Activated CD8-positive, alpha-beta T cell treated with anti-CD3 and anti-CD28 coated beads for 36 hours (primary cell): ENCODE results near the gene SLC1A7. TPM values are rescaled to one million over a fixed set of nuclear protein-coding genes. Genes with fewer than 3 reads are reported as not detected.

ENCODE experiments used
- ATAC-seq: fragments of 200-7000 bp; cut with Tn5 transposase; one replicate; pipeline ENCODE4 v1.10.0; 2021; ENCODE audit warnings: mild to moderate bottlenecking, moderate library complexity
- CTCF ChIA-PET: fragments of 350-600 bp; sonication (Branson Sonifier 250); formaldehyde crosslinking; loops from one replicate; lab custom pipeline; 2021; ENCODE audit warnings: antibody characterized with exemption; lab: Charles Lee
- POLR2A ChIA-PET: fragments of 350-600 bp; sonication (Branson Sonifier 250); formaldehyde crosslinking; loops from one replicate; lab custom pipeline; 2021; ENCODE audit warnings: antibody characterized with exemption; lab: Charles Lee
- DNase-seq: peaks from one replicate; pipeline ENCODE4 v3.0.0-alpha.2; 2020
- H3K27ac Mint-ChIP-seq: one replicate; pipeline ENCODE4 v1.8.0; 2021; ENCODE audit warnings: mild to moderate bottlenecking, mixed read lengths
- H3K27me3 Mint-ChIP-seq: one replicate; pipeline ENCODE4 v1.8.0; 2021; ENCODE audit warnings: mixed read lengths
- H3K36me3 Mint-ChIP-seq: one replicate; pipeline ENCODE4 v1.8.0; 2021; ENCODE audit warnings: low read depth, mixed read lengths
- H3K4me1 Mint-ChIP-seq: one replicate; pipeline ENCODE4 v1.8.0; 2021; ENCODE audit warnings: low read depth, mixed read lengths
- H3K4me3 Mint-ChIP-seq: one replicate; pipeline ENCODE4 v1.8.0; 2021; ENCODE audit warnings: mild to moderate bottlenecking, moderate library complexity, mixed read lengths
- H3K9me3 Mint-ChIP-seq: one replicate; pipeline ENCODE4 v1.8.0; 2021; ENCODE audit warnings: mixed read lengths
- intact Hi-C: fragments of 100-400 bp; cut with micrococcal nuclease; formaldehyde crosslinking; loops from one replicate; pipeline ENCODE4 v1.10.0; 2022
- total RNA-seq, 2 experiments: library from RNA; stranded (reverse); gene quantifications; one replicate each; pipeline ENCODE4 v1.2.3, GENCODE V29; 2021
- TF ChIP-seq, protein P1 (sequence below): fragments of 200-600 bp; IDR thresholded peaks from one replicate; pipeline ENCODE4 v1.8.0; 2022; ENCODE audit warnings: antibody characterized with exemption, mild to moderate bottlenecking

Gene SLC1A7
- total RNA-seq, 2 experiments from 2014 or later: not detected

DNA sequence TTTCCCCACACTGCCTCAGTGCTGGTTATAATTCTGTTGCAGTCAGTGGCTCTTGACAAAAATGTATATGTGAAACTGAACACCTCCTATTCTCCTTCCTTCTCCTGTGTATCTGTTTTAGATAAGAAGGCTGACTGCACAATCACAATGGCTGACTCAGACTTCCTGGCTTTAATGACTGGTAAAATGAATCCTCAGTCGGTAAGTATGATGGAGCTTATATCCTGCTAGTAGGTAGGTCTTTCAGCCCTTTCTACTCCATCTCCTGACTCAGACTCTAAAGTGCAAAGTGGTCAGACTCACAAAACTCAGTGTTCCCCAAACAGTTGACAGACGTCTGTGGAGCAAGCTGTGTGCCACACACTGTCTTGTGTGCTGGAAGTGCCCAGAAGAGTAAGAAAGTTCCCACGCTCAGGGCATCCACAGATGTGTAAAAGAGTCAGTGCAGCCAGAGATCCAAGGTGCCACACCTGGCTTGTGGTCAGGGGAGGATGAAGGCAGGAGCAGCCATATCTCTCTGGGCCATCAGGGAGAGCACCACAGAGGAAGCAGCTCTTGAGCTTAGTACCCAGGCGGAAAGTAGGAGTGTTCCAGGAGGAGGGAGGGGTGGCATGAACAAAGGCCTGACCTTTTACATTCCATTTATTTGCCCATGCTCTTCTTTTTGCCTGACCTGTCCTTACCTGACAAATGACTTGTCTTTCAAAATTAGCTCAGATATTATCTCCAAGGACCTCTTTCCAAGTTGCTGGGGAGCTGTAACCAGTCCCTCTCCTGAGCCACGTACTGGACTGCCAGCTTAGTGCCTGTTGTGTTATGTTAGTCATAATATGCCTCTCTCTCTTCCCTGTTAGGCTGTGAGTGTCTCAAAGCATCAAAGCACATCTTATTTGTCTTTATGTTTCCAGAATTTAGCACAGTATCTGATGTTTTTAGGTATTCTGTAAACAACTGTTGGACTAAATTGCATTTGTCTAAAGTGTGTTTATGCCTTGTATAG is 94.4 kb downstream of the SLC1A7 start:
- Mint-ChIP-seq H3K36me3 (peaks cover 17% of the 10 kb centered on the region), H3K27ac (no peak overlapping the region), H3K4me3 (no peak overlapping the region), H3K4me1 (peaks cover 5% of the 10 kb centered on the region), H3K27me3 (no peaks in the 10 kb centered on the region), H3K9me3 (no peaks in the 10 kb centered on the region)
- POLR2A ChIA-PET: interaction anchor here (1.0 kb wide), 1 partner anchor 34 kb away, joined by 3 read pairs; no protein-coding TSS in a partner anchor
- CTCF ChIA-PET: interaction anchor here (1.4 to 1.5 kb wide), 2 partner anchors 11 to 134 kb away, joined by 5 to 6 read pairs; no protein-coding TSS in a partner anchor
- TF ChIP-seq, protein P1, sequence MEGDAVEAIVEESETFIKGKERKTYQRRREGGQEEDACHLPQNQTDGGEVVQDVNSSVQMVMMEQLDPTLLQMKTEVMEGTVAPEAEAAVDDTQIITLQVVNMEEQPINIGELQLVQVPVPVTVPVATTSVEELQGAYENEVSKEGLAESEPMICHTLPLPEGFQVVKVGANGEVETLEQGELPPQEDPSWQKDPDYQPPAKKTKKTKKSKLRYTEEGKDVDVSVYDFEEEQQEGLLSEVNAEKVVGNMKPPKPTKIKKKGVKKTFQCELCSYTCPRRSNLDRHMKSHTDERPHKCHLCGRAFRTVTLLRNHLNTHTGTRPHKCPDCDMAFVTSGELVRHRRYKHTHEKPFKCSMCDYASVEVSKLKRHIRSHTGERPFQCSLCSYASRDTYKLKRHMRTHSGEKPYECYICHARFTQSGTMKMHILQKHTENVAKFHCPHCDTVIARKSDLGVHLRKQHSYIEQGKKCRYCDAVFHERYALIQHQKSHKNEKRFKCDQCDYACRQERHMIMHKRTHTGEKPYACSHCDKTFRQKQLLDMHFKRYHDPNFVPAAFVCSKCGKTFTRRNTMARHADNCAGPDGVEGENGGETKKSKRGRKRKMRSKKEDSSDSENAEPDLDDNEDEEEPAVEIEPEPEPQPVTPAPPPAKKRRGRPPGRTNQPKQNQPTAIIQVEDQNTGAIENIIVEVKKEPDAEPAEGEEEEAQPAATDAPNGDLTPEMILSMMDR: no peak
- peak; percentile 86 for ATAC-seq
- intact Hi-C loops: no loop called here
- DNase-seq: no peak

DNA sequence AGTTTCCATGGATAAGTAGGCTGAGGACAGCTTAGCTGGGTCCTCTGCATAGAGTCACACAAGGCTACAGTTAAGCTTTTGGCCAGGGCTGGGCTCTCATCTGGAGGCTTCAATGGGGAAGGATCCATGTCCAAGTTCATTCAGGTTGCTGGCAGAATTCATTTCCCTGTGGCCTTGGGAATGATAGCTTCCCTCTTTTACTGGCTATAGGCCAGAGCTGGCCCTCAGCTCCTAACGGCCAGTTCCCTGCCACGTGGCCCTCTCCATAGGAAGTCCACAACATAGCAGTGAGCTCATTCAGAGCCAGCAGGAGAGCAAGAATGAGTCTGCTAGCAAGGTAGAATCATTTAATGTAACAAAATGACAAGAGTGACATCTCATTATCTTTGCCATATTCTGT is 95.5 kb downstream of the SLC1A7 start:
- TF ChIP-seq, protein P1: no peak
- Mint-ChIP-seq H3K36me3 (peaks cover 7% of the 10 kb centered on the region), H3K4me1 (peaks cover 5% of the 10 kb centered on the region), H3K27me3 (no peaks in the 10 kb centered on the region), H3K4me3 (no peak overlapping the region), H3K27ac (no peak overlapping the region), H3K9me3 (no peaks in the 10 kb centered on the region)
- ChIA-PET POLR2A (no interaction called here), CTCF (interaction anchor here (0.9 kb wide), 1 partner anchor 20 kb away, joined by 3 read pairs; no protein-coding TSS in a partner anchor)
- no peak for ATAC-seq
- DNase-seq: no peak
- intact Hi-C loops: no loop called here

DNA sequence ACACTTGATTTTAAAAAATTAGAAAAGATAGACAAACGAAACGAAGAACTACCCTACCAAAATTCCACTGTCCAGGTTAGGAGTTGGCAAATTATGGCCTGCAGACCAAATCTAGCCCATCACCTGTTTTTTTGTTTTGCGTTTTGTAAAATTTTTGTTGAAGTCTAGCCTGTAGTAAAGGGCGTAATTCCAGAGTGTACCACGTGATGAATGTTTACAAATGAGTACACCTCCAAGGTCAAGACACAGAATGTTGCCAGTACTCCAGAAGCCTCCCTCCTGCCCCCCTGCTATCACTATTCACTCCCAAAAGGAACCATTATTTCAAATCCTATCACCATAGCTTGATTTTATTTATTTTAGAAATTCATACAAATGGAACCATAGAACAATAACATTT is 97.5 kb downstream of the SLC1A7 start:
- Mint-ChIP-seq H3K4me1 (peaks cover 5% of the 10 kb centered on the region), H3K27me3 (no peaks in the 10 kb centered on the region), H3K27ac (no peak overlapping the region), H3K36me3 (peaks cover 4% of the 10 kb centered on the region), H3K4me3 (no peak overlapping the region), H3K9me3 (no peaks in the 10 kb centered on the region)
- ChIA-PET POLR2A (interaction anchor here (0.6 kb wide), 2 partner anchors 108 to 349 kb away, joined by 3 read pairs; no protein-coding TSS in a partner anchor), CTCF (interaction anchor here (1.2 kb wide), 1 partner anchor 45 kb away, joined by 3 read pairs; no protein-coding TSS in a partner anchor)
- ATAC-seq: no peak
- DNase-seq: no peak
- TF ChIP-seq, protein P1: no peak
- intact Hi-C loops: no loop called here

DNA sequence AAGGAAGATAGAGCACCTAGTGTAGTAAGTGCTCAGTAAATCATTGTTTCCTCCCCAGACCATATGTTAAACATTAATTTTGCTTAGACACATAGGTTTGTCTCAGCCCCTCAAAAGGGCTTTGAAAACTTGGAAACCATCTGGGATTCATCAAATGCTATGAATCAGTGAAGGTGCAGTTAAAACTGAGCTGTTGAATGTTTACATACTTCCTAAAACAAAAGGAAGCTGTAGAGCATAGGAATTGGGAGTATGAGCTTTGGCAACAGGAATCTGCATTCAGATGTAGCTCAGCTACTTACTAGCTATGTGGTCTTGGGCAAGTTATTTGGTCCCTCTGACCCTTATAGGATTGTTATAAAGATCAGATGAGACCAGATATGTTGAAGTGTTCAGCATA is 99.2 kb downstream of the SLC1A7 start:
- POLR2A ChIA-PET: no interaction called here
- Mint-ChIP-seq H3K36me3 (peaks cover 5% of the 10 kb centered on the region), H3K27ac (no peak overlapping the region), H3K27me3 (no peaks in the 10 kb centered on the region), H3K4me3 (no peak overlapping the region), H3K9me3 (no peaks in the 10 kb centered on the region), H3K4me1 (peaks cover 5% of the 10 kb centered on the region)
- ATAC-seq (no peak), DNase-seq (no peak)
- CTCF ChIA-PET: interaction anchor here (1.0 to 1.4 kb wide), 3 partner anchors 10 to 139 kb away, joined by 3 to 7 read pairs (median 3); no protein-coding TSS in a partner anchor
- TF ChIP-seq, protein P1: no peak
- intact Hi-C loops: no loop called here

DNA sequence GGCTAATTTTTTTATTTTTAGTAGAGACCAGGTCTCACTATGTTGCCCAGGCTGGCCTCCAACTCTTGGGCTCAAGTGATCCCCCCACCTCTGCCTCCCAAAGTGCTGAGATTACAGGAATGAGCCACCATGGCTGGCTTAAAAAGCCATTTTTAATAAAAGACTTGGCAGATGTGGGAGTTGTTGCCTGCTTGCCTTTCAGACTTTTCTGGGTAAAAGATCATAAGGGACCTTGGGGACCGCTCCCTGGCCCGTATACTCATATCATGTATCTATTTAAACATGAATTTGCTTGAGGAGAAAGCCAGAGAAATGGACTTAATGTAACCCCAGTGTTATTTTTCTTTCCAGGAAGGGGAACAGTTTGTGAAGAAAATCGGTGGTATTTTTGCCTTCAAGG is 103.9 kb downstream of the SLC1A7 start:
- Mint-ChIP-seq H3K4me1 (no peaks in the 10 kb centered on the region), H3K36me3 (peaks cover 5% of the 10 kb centered on the region), H3K27ac (no peak overlapping the region), H3K4me3 (no peak overlapping the region), H3K9me3 (no peaks in the 10 kb centered on the region), H3K27me3 (no peaks in the 10 kb centered on the region)
- CTCF ChIA-PET: no interaction called here
- DNase-seq: no peak
- POLR2A ChIA-PET: interaction anchor here (0.6 kb wide), 1 partner anchor 127 kb away, joined by 3 read pairs; no protein-coding TSS in a partner anchor
- intact Hi-C loops: no loop called here
- TF ChIP-seq, protein P1: no peak
- no peak for ATAC-seq
